Keratinocyte (primary cell): Measurements from ENCODE around the gene SIM1.

Source experiments
- CTCF ChIP-seq, 3 experiments: IDR thresholded peaks in 1 of 3; conservative IDR thresholded peaks in 1 of 3; optimal IDR thresholded peaks in 1 of 3; 2 replicates in 2 of 3; 3 replicates in 1 of 3; pipeline versions ENCODE3 to v1.5.1; 2011; ENCODE audit warnings: low read length in 3 of 3, mild to moderate bottlenecking in 3 of 3, moderate library complexity in 2 of 3, control low read depth in 1 of 3, inconsistent platforms in 1 of 3; ENCODE audit not compliant: insufficient read depth in 2 of 3; ENCODE audit errors: extremely low read depth in 1 of 3
- EZH2 ChIP-seq: IDR thresholded peaks from one replicate; pipeline ENCODE4 v1.6.1; 2012; ENCODE audit warnings: inconsistent platforms, mild to moderate bottlenecking, low read length, moderate library complexity

GRCh38 chr6:100371591-100371990 is 93.1 kb downstream of the SIM1 start:
- TF ChIP-seq CTCF (optimal IDR thresholded peaks at IDR 0.05 in 1 of 3, IDR thresholded peaks at IDR 0.05 in 1 of 3, conservative IDR thresholded peaks at IDR 0.05 in 1 of 3; ENCODE audit: extremely low read depth in 1 of 3, insufficient read depth in 2 of 3, low read length in 3 of 3) (no peak), EZH2 (no peak)
